HEK293 (cell line): ENCODE results near the gene ABCG1.

ENCODE experiments used
- CTCF ChIA-PET: fragments of 350-600 bp; formaldehyde crosslinking; extraction: SDS; loops from one replicate; lab custom pipeline; 2021; ENCODE audit warnings: antibody characterized with exemption; lab: Yijun Ruan, JAX
- POLR2A ChIA-PET: fragments of 300-600 bp; formaldehyde crosslinking; extraction: SDS; loops from one replicate; lab custom pipeline; 2020; ENCODE audit warnings: antibody characterized with exemption, inconsistent platforms; lab: Yijun Ruan, JAX
- H3K27ac ChIP-seq: fragments of 200-500 bp; sonication (Bioruptor generic); 2 replicates; pipeline ENCODE4 v1.5.1; 2014; ENCODE audit warnings: low read depth, low read length, control low read depth, inconsistent platforms; ENCODE audit errors: extremely low read depth
- H3K36me3 ChIP-seq, 2 experiments: fragments of 200-500 bp in 1 of 2; sonication (Bioruptor generic) in 1 of 2; 1 replicate in 1 of 2; 2 replicates in 1 of 2; pipeline ENCODE4 v1.5.1; 2014 to 2017; ENCODE audit warnings: inconsistent platforms in 2 of 2, low read length in 2 of 2; ENCODE audit not compliant: control insufficient read depth in 2 of 2, insufficient read depth in 1 of 2
- H3K4me1 ChIP-seq: fragments of 200-500 bp; sonication (Bioruptor generic); 2 replicates; pipeline ENCODE4 v1.5.1; 2014; ENCODE audit warnings: mild to moderate bottlenecking, low read length, inconsistent platforms; ENCODE audit not compliant: control insufficient read depth, insufficient read depth
- H3K4me3 ChIP-seq: 2 replicates; pipeline ENCODE4 v1.5.1; 2011; ENCODE audit warnings: low read depth, mild to moderate bottlenecking, control low read depth, low read length, moderate library complexity
- H3K9me3 ChIP-seq: fragments of 200-500 bp; sonication (Bioruptor generic); 2 replicates; pipeline ENCODE4 v1.5.1; 2014; ENCODE audit warnings: low read depth, low read length, inconsistent platforms; ENCODE audit not compliant: control insufficient read depth, insufficient read depth
- PBX3 ChIP-seq: sonication (generic); formaldehyde crosslinking; IDR thresholded peaks from 2 replicates; pipeline ENCODE4 v1.8.1; 2022; ENCODE audit warnings: mild to moderate bottlenecking, moderate library complexity, missing genetic modification reagents
- PRDM6 ChIP-seq: fragments of 450-650 bp; formaldehyde crosslinking; IDR thresholded peaks from 2 replicates; pipeline ENCODE4 v1.5.1; 2017; ENCODE audit warnings: missing biosample characterization, missing genetic modification characterization
- SCRT1 ChIP-seq: fragments of 450-650 bp; formaldehyde crosslinking; IDR thresholded peaks from 2 replicates; pipeline ENCODE4 v1.5.1; 2016; ENCODE audit warnings: missing biosample characterization, missing genetic modification characterization, borderline replicate concordance
- YY2 ChIP-seq: fragments of 450-650 bp; formaldehyde crosslinking; IDR thresholded peaks from 2 replicates; pipeline ENCODE4 v1.5.1; 2016; ENCODE audit warnings: missing biosample characterization, missing genetic modification characterization
- ZIC2 ChIP-seq: fragments of 450-650 bp; formaldehyde crosslinking; IDR thresholded peaks from 2 replicates; pipeline ENCODE4 v1.5.1; 2016; ENCODE audit warnings: missing biosample characterization, missing genetic modification characterization
- ZNF140 ChIP-seq: fragments of 450-650 bp; formaldehyde crosslinking; IDR thresholded peaks from 2 replicates; pipeline ENCODE4 v1.5.1; 2016; ENCODE audit warnings: missing biosample characterization, missing genetic modification characterization
- ZNF302 ChIP-seq: fragments of 450-650 bp; formaldehyde crosslinking; IDR thresholded peaks from 2 replicates; pipeline ENCODE4 v1.5.1; 2016; ENCODE audit warnings: missing biosample characterization, missing genetic modification characterization, low read depth
- ZNF48 ChIP-seq: fragments of 450-650 bp; formaldehyde crosslinking; IDR thresholded peaks from 2 replicates; pipeline ENCODE4 v1.5.1; 2016; ENCODE audit warnings: missing biosample characterization, missing genetic modification characterization
- ZNF510 ChIP-seq: fragments of 450-650 bp; formaldehyde crosslinking; IDR thresholded peaks from 2 replicates; pipeline ENCODE4 v1.5.1; 2018; ENCODE audit warnings: mild to moderate bottlenecking, missing genetic modification characterization, missing biosample characterization; ENCODE audit not compliant: insufficient replicate concordance
- ZNF513 ChIP-seq: fragments of 450-650 bp; IDR thresholded peaks from 2 replicates; pipeline ENCODE4 v1.5.1; 2018; ENCODE audit warnings: missing biosample characterization, missing genetic modification characterization
- ZNF555 ChIP-seq: fragments of 450-650 bp; formaldehyde crosslinking; conservative IDR thresholded peaks from 2 replicates; pipeline ENCODE4 v1.5.1; 2017; ENCODE audit warnings: missing biosample characterization, mild to moderate bottlenecking, missing genetic modification characterization, inconsistent platforms
- ZNF560 ChIP-seq: fragments of 450-650 bp; formaldehyde crosslinking; IDR thresholded peaks from 2 replicates; pipeline ENCODE4 v1.5.1; 2017; ENCODE audit warnings: missing biosample characterization, missing genetic modification characterization, borderline replicate concordance
- ZNF585B ChIP-seq: fragments of 450-650 bp; formaldehyde crosslinking; IDR thresholded peaks from 2 replicates; pipeline ENCODE4 v1.5.1; 2016; ENCODE audit warnings: missing biosample characterization, missing genetic modification characterization
- ZNF658 ChIP-seq: fragments of 450-650 bp; formaldehyde crosslinking; IDR thresholded peaks from 2 replicates; pipeline ENCODE4; 2016; ENCODE audit warnings: missing biosample characterization, missing genetic modification characterization

ABCG1 gene

GRCh38 chr21:42294273-42294880 lies 75.4 kb downstream of the ABCG1 start (continued):
- TF ChIP-seq ZNF555 (tag by site-specific recombination) (no peak), ZNF658 (tag by site-specific recombination) (no peak), PBX3 (CRISPR knock-in tag) (no peak), YY2 (tag by site-specific recombination) (no peak)

- CTCF ChIA-PET, result interaction anchor here (0.6 to 1.3 kb wide), 4 partner anchors 20 to 324 kb away, joined by 3 read pairs; no protein-coding TSS in a partner anchor
- no peaks in the 10 kb centered on the region for H3K9me3 ChIP-seq
- TF ChIP-seq ZNF560 (tag by site-specific recombination) (no peak), ZNF585B (no peak)
- POLR2A ChIA-PET, result no interaction called here
- H3K4me3 ChIP-seq, result no peak overlapping the region
- no peaks in the 10 kb centered on the region for H3K4me1 ChIP-seq
- no peak overlapping the region for H3K27ac ChIP-seq
- H3K36me3 ChIP-seq, result peaks cover 0 to 13% of the 10 kb centered on the region in 2 experiments; a peak in 2 of 3 replicates
These were observed 76.9 kb downstream of the ABCG1 start for GRCh38 chr21:42295845-42296244.

GRCh38 chr21:42296501-42296900 lies 77.6 kb downstream of the ABCG1 start:
- no peak overlapping the region for H3K4me3 ChIP-seq
- no peak overlapping the region for H3K27ac ChIP-seq
- CTCF ChIA-PET, result interaction anchor here (0.5 to 2.5 kb wide), 7 partner anchors 13 to 323 kb away, joined by 3 to 12 read pairs (median 3); no protein-coding TSS in a partner anchor
- TF ChIP-seq PRDM6 (tag by site-specific recombination), result no peak
- no peak for TF ChIP-seq ZNF510 (tag by site-specific recombination)
- TF ChIP-seq SCRT1 (tag by site-specific recombination), result no peak
- TF ChIP-seq ZNF302 (tag by site-specific recombination), result no peak
- no peak for TF ChIP-seq ZNF140 (tag by site-specific recombination)
- H3K4me1 ChIP-seq, result no peaks in the 10 kb centered on the region
- H3K9me3 ChIP-seq, result no peaks in the 10 kb centered on the region
- POLR2A ChIA-PET, result no interaction called here
- peaks cover 0 to 13% of the 10 kb centered on the region in 2 experiments; a peak in 2 of 3 replicates for H3K36me3 ChIP-seq

- H3K27ac ChIP-seq, result no peak overlapping the region
- CTCF ChIA-PET, result interaction anchor here (0.5 to 2.5 kb wide), 5 partner anchors 10 to 152 kb away, joined by 3 to 12 read pairs (median 3); no protein-coding TSS in a partner anchor
These were observed 78.4 kb downstream of the ABCG1 start for GRCh38 chr21:42297377-42297776.

More at GRCh38 chr21:42297377-42297776, 78.4 kb downstream of the ABCG1 start:
- H3K4me1 ChIP-seq, result no peaks in the 10 kb centered on the region
- no peaks in the 10 kb centered on the region for H3K9me3 ChIP-seq
- POLR2A ChIA-PET, result no interaction called here
- TF ChIP-seq ZIC2 (tag by site-specific recombination) (peak; percentile 33), ZNF48 (tag by site-specific recombination) (0 out of 2 replicates have a peak, but pooled peaks have one; percentile 52), ZNF513 (no peak)
- TF ChIP-seq, all 188 proteins: peak for 2
- Histone ChIP-seq H3K36me3 (peaks cover 0 to 12% of the 10 kb centered on the region in 2 experiments; a peak in 2 of 3 replicates), H3K4me3 (no peak overlapping the region)
